ENCODE measurements around the gene CCDC74B.
"Not testable (repeated sequence)": the region's sequence is repeated elsewhere in the genome, so short reads cannot be mapped to it uniquely, and the experiment has no call there.

The CCDC74B gene

DNA sequence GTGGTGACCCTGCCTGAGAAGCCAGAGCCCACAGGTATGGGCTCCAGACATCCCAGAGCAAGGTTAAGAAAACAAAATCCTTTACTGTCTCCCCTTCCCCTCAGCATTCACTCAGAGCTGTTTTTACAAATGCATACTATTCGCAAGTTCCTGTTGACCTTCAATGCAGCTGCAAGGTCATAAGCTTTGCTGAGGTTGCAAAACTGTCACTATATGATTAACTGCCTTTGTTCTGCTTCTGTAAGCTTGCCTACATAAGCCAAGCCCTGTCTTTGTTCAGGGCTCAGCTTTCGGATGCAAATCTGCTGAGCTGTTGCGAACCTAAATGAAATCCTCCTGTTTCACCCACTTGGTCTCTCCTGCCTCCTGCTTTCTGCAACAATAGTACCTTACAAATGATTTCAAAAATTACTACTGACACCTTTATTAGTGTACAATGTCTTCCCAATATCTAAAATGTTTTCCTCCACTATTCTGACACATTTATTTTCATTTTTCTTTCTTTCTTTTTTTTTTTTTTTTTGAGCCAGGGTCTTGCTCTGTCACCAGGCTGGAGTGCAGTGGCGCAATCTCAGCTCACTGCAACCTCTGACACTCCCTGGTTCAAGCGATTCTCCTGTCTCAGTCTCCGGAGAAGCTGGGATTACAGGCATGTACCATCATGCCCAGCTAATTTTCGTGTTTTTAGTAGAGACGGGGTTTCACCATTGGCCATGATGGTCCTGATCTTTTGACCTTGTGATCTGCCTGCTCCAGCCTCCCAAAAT is 42.1 kb downstream of the CCDC74B start:
- DNase-seq (ENCODE audit: low spot score): not testable (repeated sequence)

Data from ecto neural progenitor cell (in vitro differentiated cells).